Large intestine (tissue), 3 donors: ENCODE data around the gene CADM2. TPM values are rescaled to one million over a fixed set of nuclear protein-coding genes. Genes with fewer than 3 reads are reported as not detected.

Experiments
- DNase-seq, 2 donors: peaks; one replicate each; pipeline versions ENCODE4 v3.0.0 to v3.0.0-alpha.2; 2013
- H3K27ac ChIP-seq: one replicate; pipeline ENCODE4 v1.5.1; 2013; ENCODE audit warnings: low read length
- H3K27me3 ChIP-seq: 2 replicates; pipeline ENCODE4 v1.6.1; 2013; ENCODE audit warnings: low read length; ENCODE audit not compliant: control insufficient read depth, insufficient read depth
- H3K36me3 ChIP-seq: 2 replicates; pipeline ENCODE4 v1.6.1; 2013; ENCODE audit warnings: low read length; ENCODE audit not compliant: control insufficient read depth, insufficient read depth
- H3K4me1 ChIP-seq: one replicate; pipeline ENCODE4 v1.6.1; 2013; ENCODE audit warnings: low read length; ENCODE audit not compliant: control insufficient read depth, insufficient read depth
- H3K4me3 ChIP-seq: one replicate; pipeline ENCODE4 v1.5.1; 2013; ENCODE audit warnings: low read length
- H3K9me3 ChIP-seq: one replicate; pipeline ENCODE4 v1.6.1; 2013; ENCODE audit warnings: mild to moderate bottlenecking, low read depth, low read length, moderate library complexity; ENCODE audit not compliant: control insufficient read depth
- WGBS: methylation state at CpG from one replicate; pipeline ENCODE4 v1.1.5; 2013; ENCODE audit warnings: low lambda C conversion rate; ENCODE audit not compliant: insufficient coverage; 5-methylcytosine and 5-hydroxymethylcytosine counted together
- polyA plus RNA-seq: library from polyadenylated mRNA; unstranded; fragments of 120-200 nt; gene quantifications from one replicate; pipeline ENCODE4 v1.2.1, GENCODE V29; 2013

CADM2 gene
- polyA plus RNA-seq, 1 donor: 2.4 TPM

GRCh38 chr3:86047161-86047560 lies 1088.4 kb downstream of the CADM2 start:
- Histone ChIP-seq H3K27ac (no peak overlapping the region), H3K4me1 (no peaks in the 10 kb centered on the region), H3K9me3 (no peaks in the 10 kb centered on the region), H3K4me3 (no peak overlapping the region), H3K36me3 (no peaks in the 10 kb centered on the region), H3K27me3 (no peaks in the 10 kb centered on the region)
- 88% methylated on average over 1 of the region's 1 CpG for WGBS
- DNase-seq: no peak

GRCh38 chr3:86051058-86051457 lies 1092.3 kb downstream of the CADM2 start:
- H3K4me1 ChIP-seq: no peaks in the 10 kb centered on the region
- no peaks in the 10 kb centered on the region for H3K9me3 ChIP-seq
- WGBS: no CpG with 5 or more reads among the region's 1 CpG
- no peaks in the 10 kb centered on the region for H3K27me3 ChIP-seq
- DNase-seq: peak; percentile 9 to 14
- no peak overlapping the region for H3K27ac ChIP-seq
- no peaks in the 10 kb centered on the region for H3K36me3 ChIP-seq
- no peak overlapping the region for H3K4me3 ChIP-seq

- no peaks in the 10 kb centered on the region for H3K36me3 ChIP-seq
- no peak overlapping the region for H3K4me3 ChIP-seq
- H3K27ac ChIP-seq: no peak overlapping the region
- H3K4me1 ChIP-seq: no peaks in the 10 kb centered on the region
- no peak for DNase-seq
- no peaks in the 10 kb centered on the region for H3K9me3 ChIP-seq
- no peaks in the 10 kb centered on the region for H3K27me3 ChIP-seq
- WGBS: 81% methylated on average over 3 of the region's 4 CpGs
These were observed 1097.2 kb downstream of the CADM2 start for GRCh38 chr3:86056032-86056431.

- 69% methylated on average over 5 of the region's 5 CpGs for WGBS
- no peaks in the 10 kb centered on the region for H3K4me1 ChIP-seq
- H3K27me3 ChIP-seq: no peaks in the 10 kb centered on the region
- no peak for DNase-seq
- no peaks in the 10 kb centered on the region for H3K36me3 ChIP-seq
- H3K4me3 ChIP-seq: no peak overlapping the region
- H3K27ac ChIP-seq: no peak overlapping the region
- no peaks in the 10 kb centered on the region for H3K9me3 ChIP-seq
These were observed 1098.2 kb downstream of the CADM2 start for GRCh38 chr3:86056962-86057361.

- 75% methylated on average over 1 of the region's 2 CpGs for WGBS
These were observed 1115.0 kb downstream of the CADM2 start for GRCh38 chr3:86073799-86074198.

GRCh38 chr3:86087160-86087871 lies 1128.5 kb downstream of the CADM2 start:
- Histone ChIP-seq H3K4me1 (no peaks in the 10 kb centered on the region), H3K27me3 (no peaks in the 10 kb centered on the region), H3K9me3 (no peaks in the 10 kb centered on the region), H3K27ac (no peak overlapping the region), H3K36me3 (no peaks in the 10 kb centered on the region), H3K4me3 (no peak overlapping the region)
- no peak for DNase-seq
- 40% methylated on average over 1 of the region's 6 CpGs for WGBS

More at GRCh38 chr3:86073799-86074198, 1115.0 kb downstream of the CADM2 start:
- Histone ChIP-seq H3K4me1 (no peaks in the 10 kb centered on the region), H3K27me3 (no peaks in the 10 kb centered on the region), H3K27ac (no peak overlapping the region), H3K4me3 (no peak overlapping the region), H3K36me3 (no peaks in the 10 kb centered on the region), H3K9me3 (no peaks in the 10 kb centered on the region)
- no peak for DNase-seq

GRCh38 chr3:86104154-86104553 lies 1145.4 kb downstream of the CADM2 start:
- WGBS: no CpG with 5 or more reads among the region's 1 CpG
- Histone ChIP-seq H3K27me3 (no peaks in the 10 kb centered on the region), H3K4me3 (no peak overlapping the region), H3K9me3 (no peaks in the 10 kb centered on the region), H3K36me3 (no peaks in the 10 kb centered on the region), H3K27ac (no peak overlapping the region), H3K4me1 (no peaks in the 10 kb centered on the region)
- DNase-seq: no peak

GRCh38 chr3:86109434-86109833 lies 1150.6 kb downstream of the CADM2 start:
- no peaks in the 10 kb centered on the region for H3K27me3 ChIP-seq
- H3K27ac ChIP-seq: no peak overlapping the region
- DNase-seq: no peak
- H3K4me3 ChIP-seq: no peak overlapping the region
- H3K4me1 ChIP-seq: no peaks in the 10 kb centered on the region
- no peaks in the 10 kb centered on the region for H3K36me3 ChIP-seq
- 80% methylated on average over 1 of the region's 2 CpGs for WGBS
- no peaks in the 10 kb centered on the region for H3K9me3 ChIP-seq
